BJ (cell line): ENCODE data around the gene NFATC3. TPM values are rescaled to one million over a fixed set of nuclear protein-coding genes. Genes with fewer than 3 reads are reported as not detected.
"Not testable (repeated sequence)": the region's sequence is repeated elsewhere in the genome, so short reads cannot be mapped to it uniquely, and the experiment has no call there.

Experiments
- CTCF ChIA-PET: fragments of 350-600 bp; formaldehyde crosslinking; extraction: SDS; loops from one replicate; lab custom pipeline; 2021; ENCODE audit warnings: antibody characterized with exemption, inconsistent platforms; lab: Yijun Ruan, JAX
- POLR2A ChIA-PET: fragments of 300-600 bp; sonication (Branson Sonifier 250); formaldehyde crosslinking; extraction: SDS; loops from one replicate; lab custom pipeline; 2021; ENCODE audit warnings: antibody characterized with exemption; lab: Charles Lee
- DNase-seq: peaks from one replicate; pipeline ENCODE4 v3.0.0-alpha.2; 2011; ENCODE audit warnings: low read depth
- H3K27me3 ChIP-seq: 2 replicates; pipeline ENCODE4 v1.6.0; 2011; ENCODE audit warnings: low read length; ENCODE audit not compliant: control insufficient read depth, insufficient read depth
- H3K36me3 ChIP-seq: 2 replicates; pipeline ENCODE4 v1.5.1; 2011; ENCODE audit warnings: low read length; ENCODE audit not compliant: control insufficient read depth, insufficient read depth
- H3K4me3 ChIP-seq: 2 replicates; pipeline ENCODE4 v1.5.1; 2011; ENCODE audit warnings: low read depth, mild to moderate bottlenecking, control low read depth, low read length
- polyA plus RNA-seq: library from polyadenylated mRNA; depleted of rRNA; stranded (reverse); fragments of >200 nt; gene quantifications from 2 replicates; pipeline ENCODE4 v1.2.3, GENCODE V29; 2011
- TF ChIP-seq, protein P1 (sequence below): IDR thresholded peaks from 2 replicates; pipeline ENCODE4 v1.5.1; 2011; ENCODE audit warnings: low read depth, mild to moderate bottlenecking, control low read depth, inconsistent platforms, low read length, moderate library complexity; ENCODE audit not compliant: insufficient read depth

NFATC3 gene
- polyA plus RNA-seq, 1 experiment = 10.5 TPM

DNA sequence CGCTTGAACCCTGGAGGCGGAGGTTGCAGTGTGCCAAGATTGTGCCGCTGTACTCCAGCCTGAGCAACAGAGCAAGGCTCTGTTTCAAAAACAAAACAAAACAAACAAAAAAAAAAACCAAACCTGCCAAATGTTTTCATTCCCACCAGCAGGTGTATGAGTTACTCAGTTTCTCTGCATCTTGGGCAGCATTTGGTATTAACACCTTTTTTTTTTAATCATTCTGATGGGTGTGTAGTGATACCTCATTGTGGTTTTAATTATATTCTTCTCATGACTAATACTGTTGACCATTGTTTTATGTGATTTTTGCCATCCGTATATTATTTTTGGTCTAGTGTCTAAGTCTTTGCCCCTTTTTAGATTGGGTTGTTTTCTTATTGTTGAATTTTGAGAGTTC, 15.3 kb downstream of the NFATC3 start:
- TF ChIP-seq, protein P1, sequence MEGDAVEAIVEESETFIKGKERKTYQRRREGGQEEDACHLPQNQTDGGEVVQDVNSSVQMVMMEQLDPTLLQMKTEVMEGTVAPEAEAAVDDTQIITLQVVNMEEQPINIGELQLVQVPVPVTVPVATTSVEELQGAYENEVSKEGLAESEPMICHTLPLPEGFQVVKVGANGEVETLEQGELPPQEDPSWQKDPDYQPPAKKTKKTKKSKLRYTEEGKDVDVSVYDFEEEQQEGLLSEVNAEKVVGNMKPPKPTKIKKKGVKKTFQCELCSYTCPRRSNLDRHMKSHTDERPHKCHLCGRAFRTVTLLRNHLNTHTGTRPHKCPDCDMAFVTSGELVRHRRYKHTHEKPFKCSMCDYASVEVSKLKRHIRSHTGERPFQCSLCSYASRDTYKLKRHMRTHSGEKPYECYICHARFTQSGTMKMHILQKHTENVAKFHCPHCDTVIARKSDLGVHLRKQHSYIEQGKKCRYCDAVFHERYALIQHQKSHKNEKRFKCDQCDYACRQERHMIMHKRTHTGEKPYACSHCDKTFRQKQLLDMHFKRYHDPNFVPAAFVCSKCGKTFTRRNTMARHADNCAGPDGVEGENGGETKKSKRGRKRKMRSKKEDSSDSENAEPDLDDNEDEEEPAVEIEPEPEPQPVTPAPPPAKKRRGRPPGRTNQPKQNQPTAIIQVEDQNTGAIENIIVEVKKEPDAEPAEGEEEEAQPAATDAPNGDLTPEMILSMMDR = no peak
- no peak for DNase-seq
- ChIA-PET CTCF (no interaction called here), POLR2A (no interaction called here)
- no peaks in the 10 kb centered on the region for H3K36me3 ChIP-seq
- H3K4me3 ChIP-seq = no peak overlapping the region
- H3K27me3 ChIP-seq = no peaks in the 10 kb centered on the region

DNA sequence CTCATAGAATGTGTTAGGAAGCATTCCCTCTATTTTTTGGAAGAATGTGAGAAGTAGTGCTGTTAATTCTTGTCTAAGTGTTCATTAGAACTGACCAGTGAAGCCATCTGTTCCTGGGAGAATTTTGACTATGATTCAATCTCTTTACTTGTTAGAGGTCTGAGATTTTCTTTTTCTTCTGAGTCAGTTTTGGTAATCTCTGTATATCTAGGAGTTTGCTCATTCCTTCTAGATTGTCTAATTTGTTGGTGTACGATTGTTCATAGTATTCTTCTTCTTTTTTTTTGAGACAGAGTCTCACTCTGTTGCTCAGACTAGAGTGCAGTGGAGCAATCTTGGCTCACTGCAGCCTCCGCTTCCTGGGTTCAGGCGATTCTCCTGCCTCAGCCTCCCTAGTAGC, 20.4 kb downstream of the NFATC3 start:
- Histone ChIP-seq H3K27me3 (no peaks in the 10 kb centered on the region), H3K36me3 (no peaks in the 10 kb centered on the region), H3K4me3 (no peak overlapping the region)
- ChIA-PET CTCF (no interaction called here), POLR2A (no interaction called here)
- TF ChIP-seq, protein P1 = no peak
- no peak for DNase-seq

DNA sequence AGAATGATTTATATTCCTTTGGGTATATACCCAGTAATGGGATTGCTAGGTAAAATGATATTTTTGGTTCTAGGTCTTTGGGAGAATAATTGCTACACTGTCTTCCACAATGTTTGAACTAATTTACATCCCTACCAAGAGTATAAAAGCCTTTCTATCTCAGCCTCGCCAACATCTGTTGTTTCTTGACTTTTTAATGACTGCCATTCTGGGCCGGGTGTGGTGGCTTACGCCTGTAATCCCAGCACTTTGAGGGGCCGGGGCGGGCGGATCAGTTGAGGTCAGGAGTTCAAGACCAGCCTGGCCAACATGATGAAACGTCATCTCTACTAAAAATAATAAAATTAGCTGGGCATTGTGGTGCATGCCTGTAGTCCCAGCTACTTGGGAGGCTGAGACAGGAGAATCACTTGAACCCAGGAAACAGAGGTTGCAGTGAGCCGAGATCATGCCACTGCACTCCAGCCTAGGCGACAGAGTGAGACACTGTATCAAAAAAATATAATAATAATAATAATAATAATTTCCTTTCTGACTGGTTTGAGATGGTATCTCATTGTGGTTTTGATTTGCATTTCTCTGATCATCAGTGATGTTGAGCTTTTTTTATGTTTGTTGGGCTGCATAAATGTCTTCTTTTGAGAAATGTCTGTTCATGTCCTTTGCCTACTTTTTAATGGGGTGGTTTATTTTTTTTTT, 22.2 kb downstream of the NFATC3 start:
- H3K27me3 ChIP-seq, POLR2A ChIA-PET, H3K36me3 ChIP-seq, DNase-seq, H3K4me3 ChIP-seq: not testable (repeated sequence)
- CTCF ChIA-PET = interaction anchor here (1.0 kb wide), 1 partner anchor 14 kb away, joined by 3 read pairs; no protein-coding TSS in a partner anchor

DNA sequence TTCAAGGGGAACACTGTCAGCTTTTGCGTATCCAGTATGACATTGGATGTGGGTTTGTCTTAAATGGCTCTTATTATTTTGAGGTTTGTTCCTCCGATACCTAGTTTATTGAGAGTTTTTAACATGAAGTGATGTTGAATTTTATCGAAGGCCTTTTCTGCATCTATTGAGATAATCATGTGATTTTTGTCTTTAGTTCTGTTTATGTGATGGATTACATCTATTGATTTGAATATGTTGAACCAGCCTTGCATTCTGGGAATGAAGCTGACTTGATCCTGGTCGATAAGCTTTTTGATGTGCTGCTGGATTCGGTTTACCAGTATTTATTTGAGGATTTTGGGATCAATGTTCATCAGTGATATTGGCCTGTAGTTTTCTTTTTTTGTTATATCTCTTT, 24.0 kb downstream of the NFATC3 start:
- H3K4me3 ChIP-seq, DNase-seq, H3K36me3 ChIP-seq, H3K27me3 ChIP-seq, POLR2A ChIA-PET: not testable (repeated sequence)
- CTCF ChIA-PET = interaction anchor here (1.1 kb wide), 1 partner anchor 15 kb away, joined by 6 read pairs; no protein-coding TSS in a partner anchor

DNA sequence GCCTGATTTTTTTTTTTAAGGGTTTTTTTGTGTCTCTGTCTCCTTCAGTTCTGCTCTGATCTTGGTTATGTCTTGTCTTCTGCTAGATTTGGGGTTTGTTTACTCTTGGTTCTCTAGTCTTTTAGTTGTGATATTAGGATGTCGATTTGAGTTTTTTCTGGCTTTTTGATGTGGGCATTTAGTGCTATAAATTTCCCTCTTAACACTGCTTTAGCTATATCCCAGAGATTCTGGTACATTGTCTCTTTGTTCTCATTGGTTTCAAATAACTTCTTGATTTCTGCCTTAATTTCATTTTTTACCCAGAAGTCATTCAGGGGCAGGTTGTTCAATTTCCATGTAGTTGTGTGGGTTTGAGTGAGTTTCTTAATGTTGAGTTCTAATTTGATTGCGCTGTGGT, 25.4 kb downstream of the NFATC3 start:
- CTCF ChIA-PET = interaction anchor here (1.7 kb wide), 1 partner anchor 17 kb away, joined by 4 read pairs; no protein-coding TSS in a partner anchor
- DNase-seq, H3K4me3 ChIP-seq, POLR2A ChIA-PET, H3K27me3 ChIP-seq, H3K36me3 ChIP-seq: not testable (repeated sequence)

DNA sequence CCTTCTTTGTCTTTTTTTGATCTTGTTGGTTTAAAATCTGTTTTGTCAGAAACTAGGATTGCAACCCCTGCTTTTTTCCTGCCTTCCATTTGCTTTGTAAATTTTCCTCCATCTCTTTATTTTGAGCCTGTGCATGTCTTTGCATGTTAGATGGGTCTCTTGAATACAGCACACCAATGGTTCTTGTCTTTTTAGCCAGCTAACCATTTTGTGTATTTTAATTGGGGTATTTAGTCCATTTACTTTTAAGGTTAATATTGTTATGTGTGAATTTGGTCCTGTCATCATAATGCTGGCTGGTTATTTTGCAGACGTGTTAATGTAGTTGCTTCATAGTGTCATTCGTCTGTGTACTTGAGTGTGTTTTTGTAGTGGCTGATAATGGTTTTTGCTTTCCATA, 26.2 kb downstream of the NFATC3 start:
- no peak for DNase-seq
- ChIA-PET CTCF (interaction anchor here (1.7 kb wide), 1 partner anchor 17 kb away, joined by 4 read pairs; no protein-coding TSS in a partner anchor), POLR2A (no interaction called here)
- no peaks in the 10 kb centered on the region for H3K27me3 ChIP-seq
- H3K4me3 ChIP-seq = no peak overlapping the region
- H3K36me3 ChIP-seq = no peaks in the 10 kb centered on the region
- TF ChIP-seq, protein P1 = no peak
